ENCODE data around the gene SLC25A42.

DNA sequence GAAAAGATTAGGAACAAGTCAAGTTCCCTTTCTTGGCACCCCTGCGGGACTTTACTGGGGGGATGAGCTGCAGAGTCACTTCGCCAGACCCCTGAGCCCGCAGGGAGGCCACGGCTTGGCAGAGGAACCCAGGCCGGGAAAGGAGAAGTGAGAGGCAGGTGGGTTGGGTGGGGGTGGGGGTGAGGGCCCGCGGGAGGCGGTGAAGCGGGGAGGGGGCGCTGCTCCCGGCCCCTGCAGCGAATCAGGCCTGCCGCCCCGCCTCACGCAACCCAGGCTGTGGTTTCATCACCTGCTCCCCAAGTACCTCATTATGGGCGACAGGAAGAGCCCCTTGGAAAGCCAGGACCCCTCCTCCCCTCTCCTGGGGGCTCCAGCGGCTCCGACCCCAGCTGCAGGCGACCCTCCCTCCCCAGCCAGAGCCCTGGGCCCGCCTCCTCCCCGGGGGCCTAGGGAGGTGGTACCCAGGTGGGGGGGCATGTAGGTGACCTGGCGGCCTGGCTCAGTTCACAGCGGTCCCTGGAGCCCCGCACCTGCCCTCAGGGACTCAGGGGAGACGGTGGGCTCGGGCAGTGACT lies 96.8 kb downstream of the SLC25A42 start:
- TF ChIP-seq, protein P1, sequence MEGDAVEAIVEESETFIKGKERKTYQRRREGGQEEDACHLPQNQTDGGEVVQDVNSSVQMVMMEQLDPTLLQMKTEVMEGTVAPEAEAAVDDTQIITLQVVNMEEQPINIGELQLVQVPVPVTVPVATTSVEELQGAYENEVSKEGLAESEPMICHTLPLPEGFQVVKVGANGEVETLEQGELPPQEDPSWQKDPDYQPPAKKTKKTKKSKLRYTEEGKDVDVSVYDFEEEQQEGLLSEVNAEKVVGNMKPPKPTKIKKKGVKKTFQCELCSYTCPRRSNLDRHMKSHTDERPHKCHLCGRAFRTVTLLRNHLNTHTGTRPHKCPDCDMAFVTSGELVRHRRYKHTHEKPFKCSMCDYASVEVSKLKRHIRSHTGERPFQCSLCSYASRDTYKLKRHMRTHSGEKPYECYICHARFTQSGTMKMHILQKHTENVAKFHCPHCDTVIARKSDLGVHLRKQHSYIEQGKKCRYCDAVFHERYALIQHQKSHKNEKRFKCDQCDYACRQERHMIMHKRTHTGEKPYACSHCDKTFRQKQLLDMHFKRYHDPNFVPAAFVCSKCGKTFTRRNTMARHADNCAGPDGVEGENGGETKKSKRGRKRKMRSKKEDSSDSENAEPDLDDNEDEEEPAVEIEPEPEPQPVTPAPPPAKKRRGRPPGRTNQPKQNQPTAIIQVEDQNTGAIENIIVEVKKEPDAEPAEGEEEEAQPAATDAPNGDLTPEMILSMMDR (IDR thresholded peaks at IDR 0.05) = no peak
- TF ChIP-seq POLR2A (IDR thresholded peaks at IDR 0.05) = no peak

Measured in uterus (tissue), 2 donors.